Measurements from ENCODE around the gene HOXD3. TPM values are rescaled to one million over a fixed set of nuclear protein-coding genes. Genes with fewer than 3 reads are reported as not detected.

HOXD3 gene
- total RNA-seq, 1 experiment from 2014 or later: not detected

DNA sequence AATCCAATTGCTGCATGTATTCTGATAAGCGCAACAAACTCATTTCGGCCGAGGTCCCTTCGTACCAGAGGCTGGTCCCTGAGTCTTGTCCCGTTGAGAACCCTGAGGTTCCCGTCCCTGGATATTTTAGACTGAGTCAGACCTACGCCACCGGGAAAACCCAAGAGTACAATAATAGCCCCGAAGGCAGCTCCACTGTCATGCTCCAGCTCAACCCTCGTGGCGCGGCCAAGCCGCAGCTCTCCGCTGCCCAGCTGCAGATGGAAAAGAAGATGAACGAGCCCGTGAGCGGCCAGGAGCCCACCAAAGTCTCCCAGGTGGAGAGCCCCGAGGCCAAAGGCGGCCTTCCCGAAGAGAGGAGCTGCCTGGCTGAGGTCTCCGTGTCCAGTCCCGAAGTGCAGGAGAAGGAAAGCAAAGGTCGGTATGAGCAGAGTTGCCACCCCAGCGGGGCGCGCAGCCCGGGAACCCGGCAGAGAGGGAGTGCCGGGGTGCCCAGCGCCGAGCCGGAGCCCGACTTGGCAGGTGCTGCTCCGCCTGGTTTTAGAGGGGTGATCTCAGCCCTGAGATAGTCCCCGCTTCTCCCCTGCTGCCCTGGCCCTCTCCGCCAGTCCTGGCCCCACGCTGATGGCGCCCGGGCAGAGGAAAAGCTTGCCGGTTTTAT, 39.8 kb upstream of the HOXD3 start:
- Mint-ChIP-seq H3K4me1 (peaks cover 0 to 9% of the 10 kb centered on the region in 2 experiments; a peak in 2 of 4 replicates), H3K27me3 (ENCODE audit: low read depth) (peaks cover 100% of the 10 kb centered on the region), H3K36me3 (ENCODE audit: insufficient read depth in 1 of 3, low read depth in 3 of 3) (peaks cover 0 to 3% (median 0%) of the 10 kb centered on the region in 3 experiments; a peak in 2 of 7 replicates), H3K27ac (no peak overlapping the region), H3K4me3 (no peak overlapping the region), H3K9me3 (peaks cover 10 to 24% of the 10 kb centered on the region in 2 experiments)
- Histone ChIP-seq H3K9me3 (ENCODE audit: control insufficient read depth, low read depth, low read length) (no peaks in the 10 kb centered on the region), H3T11ph (ENCODE audit: low read length) (no peak overlapping the region), H4K5ac (ENCODE audit: insufficient read length, low read depth, low read length) (no peak overlapping the region), H4K91ac (ENCODE audit: insufficient read length, low read depth, low read length) (no peak overlapping the region), H4K8ac (replicated peaks; ENCODE audit: insufficient read length, low read depth, low read length) (no peak overlapping the region), H3K23me2 (ENCODE audit: insufficient read length, low read depth, low read length, poor library complexity, severe bottlenecking) (peaks cover 2% of the 10 kb centered on the region), H3K27me3 (ENCODE audit: insufficient read depth, low read length) (peaks cover 98% of the 10 kb centered on the region), H3K79me1 (ENCODE audit: insufficient read depth, low read depth, low read length, poor library complexity, severe bottlenecking) (no peaks in the 10 kb centered on the region), H3K27ac (ENCODE audit: insufficient read length, low read depth, low read length) (no peak overlapping the region), H2BK12ac (ENCODE audit: insufficient read length, low read depth, low read length) (no peak overlapping the region), H3K23ac (ENCODE audit: insufficient read length, low read depth, low read length) (no peak overlapping the region), H3K18ac (ENCODE audit: insufficient read length, low read depth, low read length) (no peak overlapping the region), H2BK15ac (ENCODE audit: low read depth, low read length) (no peak overlapping the region), H4K20me1 (ENCODE audit: control insufficient read depth, insufficient read depth, insufficient read length) (peaks cover 4% of the 10 kb centered on the region), H3K14ac (ENCODE audit: insufficient read depth, low read length) (no peak overlapping the region), H3K9ac (ENCODE audit: extremely low read depth, insufficient read length, low read length) (no peak overlapping the region), H2AK5ac (ENCODE audit: insufficient read length, low read length) (no peak overlapping the region), H2BK120ac (ENCODE audit: low read depth, low read length, poor library complexity, severe bottlenecking) (no peak overlapping the region), H2BK5ac (ENCODE audit: insufficient read length, low read length) (no peak overlapping the region), H3K56ac (ENCODE audit: insufficient read length, low read depth, low read length) (no peak overlapping the region), H3K4me2 (ENCODE audit: insufficient read depth, insufficient read length, low read length) (no peak overlapping the region), H3K4ac (ENCODE audit: low read depth, low read length) (no peak overlapping the region), H3K79me2 (ENCODE audit: insufficient read depth, low read length) (no peaks in the 10 kb centered on the region), H2BK20ac (ENCODE audit: low read depth, low read length, poor library complexity, severe bottlenecking) (no peak overlapping the region), H3K4me1 (ENCODE audit: insufficient read depth, low read length) (no peaks in the 10 kb centered on the region), H2AFZ (ENCODE audit: low read length) (no peak overlapping the region)
- TF ChIP-seq, protein P1, sequence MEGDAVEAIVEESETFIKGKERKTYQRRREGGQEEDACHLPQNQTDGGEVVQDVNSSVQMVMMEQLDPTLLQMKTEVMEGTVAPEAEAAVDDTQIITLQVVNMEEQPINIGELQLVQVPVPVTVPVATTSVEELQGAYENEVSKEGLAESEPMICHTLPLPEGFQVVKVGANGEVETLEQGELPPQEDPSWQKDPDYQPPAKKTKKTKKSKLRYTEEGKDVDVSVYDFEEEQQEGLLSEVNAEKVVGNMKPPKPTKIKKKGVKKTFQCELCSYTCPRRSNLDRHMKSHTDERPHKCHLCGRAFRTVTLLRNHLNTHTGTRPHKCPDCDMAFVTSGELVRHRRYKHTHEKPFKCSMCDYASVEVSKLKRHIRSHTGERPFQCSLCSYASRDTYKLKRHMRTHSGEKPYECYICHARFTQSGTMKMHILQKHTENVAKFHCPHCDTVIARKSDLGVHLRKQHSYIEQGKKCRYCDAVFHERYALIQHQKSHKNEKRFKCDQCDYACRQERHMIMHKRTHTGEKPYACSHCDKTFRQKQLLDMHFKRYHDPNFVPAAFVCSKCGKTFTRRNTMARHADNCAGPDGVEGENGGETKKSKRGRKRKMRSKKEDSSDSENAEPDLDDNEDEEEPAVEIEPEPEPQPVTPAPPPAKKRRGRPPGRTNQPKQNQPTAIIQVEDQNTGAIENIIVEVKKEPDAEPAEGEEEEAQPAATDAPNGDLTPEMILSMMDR (conservative IDR thresholded peaks at IDR 0.05): no peak
- peak; percentile 28 for DNase-seq
- no CpG with 5 or more reads among the region's 40 CpGs for WGBS (ENCODE audit: extremely low coverage, insufficient read length, low lambda C conversion rate)

Data from H9 (cell line).